Retinal pigment epithelial cell (primary cell): Measurements from ENCODE around the gene SFXN5.
A peak's percentile ranks its signal among the peaks of the same experiment; 100 is the strongest.

Experiments used
- DNase-seq: peaks from one replicate; pipeline ENCODE4 v3.0.0-alpha.2; 2010; ENCODE audit warnings: low read depth
- H3K4me3 ChIP-seq: 2 replicates; pipeline ENCODE4 v1.5.1; 2011; ENCODE audit warnings: mild to moderate bottlenecking, low read length, control low read depth, moderate library complexity
- TF ChIP-seq, protein P1 (sequence below): conservative IDR thresholded peaks from 2 replicates; pipeline ENCODE4 v1.5.1; 2011; ENCODE audit warnings: low read depth, low read length, control low read depth, inconsistent platforms

SFXN5 gene

DNA sequence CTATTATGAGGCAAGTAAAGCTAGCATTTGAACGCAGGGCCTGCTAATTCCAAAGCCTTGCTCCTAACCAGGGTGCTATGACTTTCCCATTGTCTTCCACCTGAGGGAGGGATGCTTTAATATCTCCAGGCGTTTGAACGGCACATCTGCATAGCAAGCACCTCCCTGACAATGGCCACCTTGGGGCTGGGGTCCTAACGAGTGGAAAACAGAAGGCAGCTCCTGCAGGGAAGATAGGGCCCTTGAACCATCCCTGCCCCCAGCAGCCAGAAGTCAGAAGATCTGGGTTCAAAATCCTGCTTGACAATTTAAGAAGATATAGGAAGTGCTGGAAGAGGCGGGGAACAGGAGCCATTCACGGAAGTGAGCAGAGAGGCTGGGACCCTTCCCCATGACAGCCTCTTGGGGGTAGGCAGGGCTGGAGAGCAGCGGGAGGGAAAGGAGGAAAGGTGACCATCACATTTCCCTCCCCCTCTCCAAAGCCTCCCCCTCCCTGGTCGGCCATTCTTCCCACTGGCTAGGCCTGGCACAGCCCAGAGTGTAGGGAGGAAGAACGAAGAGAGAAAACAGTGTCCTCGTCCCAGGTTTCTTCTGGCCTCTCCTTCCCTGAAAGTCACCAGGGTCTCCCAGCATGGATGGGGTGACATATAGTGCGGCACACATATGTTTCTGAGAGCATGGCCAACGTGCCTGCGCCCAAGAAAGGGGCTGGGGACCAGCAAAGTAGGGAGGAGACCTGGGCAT, 80.6 kb downstream of the SFXN5 start:
- no peak overlapping the region for H3K4me3 ChIP-seq
- TF ChIP-seq, protein P1, sequence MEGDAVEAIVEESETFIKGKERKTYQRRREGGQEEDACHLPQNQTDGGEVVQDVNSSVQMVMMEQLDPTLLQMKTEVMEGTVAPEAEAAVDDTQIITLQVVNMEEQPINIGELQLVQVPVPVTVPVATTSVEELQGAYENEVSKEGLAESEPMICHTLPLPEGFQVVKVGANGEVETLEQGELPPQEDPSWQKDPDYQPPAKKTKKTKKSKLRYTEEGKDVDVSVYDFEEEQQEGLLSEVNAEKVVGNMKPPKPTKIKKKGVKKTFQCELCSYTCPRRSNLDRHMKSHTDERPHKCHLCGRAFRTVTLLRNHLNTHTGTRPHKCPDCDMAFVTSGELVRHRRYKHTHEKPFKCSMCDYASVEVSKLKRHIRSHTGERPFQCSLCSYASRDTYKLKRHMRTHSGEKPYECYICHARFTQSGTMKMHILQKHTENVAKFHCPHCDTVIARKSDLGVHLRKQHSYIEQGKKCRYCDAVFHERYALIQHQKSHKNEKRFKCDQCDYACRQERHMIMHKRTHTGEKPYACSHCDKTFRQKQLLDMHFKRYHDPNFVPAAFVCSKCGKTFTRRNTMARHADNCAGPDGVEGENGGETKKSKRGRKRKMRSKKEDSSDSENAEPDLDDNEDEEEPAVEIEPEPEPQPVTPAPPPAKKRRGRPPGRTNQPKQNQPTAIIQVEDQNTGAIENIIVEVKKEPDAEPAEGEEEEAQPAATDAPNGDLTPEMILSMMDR = no peak
- no peak for DNase-seq

DNA sequence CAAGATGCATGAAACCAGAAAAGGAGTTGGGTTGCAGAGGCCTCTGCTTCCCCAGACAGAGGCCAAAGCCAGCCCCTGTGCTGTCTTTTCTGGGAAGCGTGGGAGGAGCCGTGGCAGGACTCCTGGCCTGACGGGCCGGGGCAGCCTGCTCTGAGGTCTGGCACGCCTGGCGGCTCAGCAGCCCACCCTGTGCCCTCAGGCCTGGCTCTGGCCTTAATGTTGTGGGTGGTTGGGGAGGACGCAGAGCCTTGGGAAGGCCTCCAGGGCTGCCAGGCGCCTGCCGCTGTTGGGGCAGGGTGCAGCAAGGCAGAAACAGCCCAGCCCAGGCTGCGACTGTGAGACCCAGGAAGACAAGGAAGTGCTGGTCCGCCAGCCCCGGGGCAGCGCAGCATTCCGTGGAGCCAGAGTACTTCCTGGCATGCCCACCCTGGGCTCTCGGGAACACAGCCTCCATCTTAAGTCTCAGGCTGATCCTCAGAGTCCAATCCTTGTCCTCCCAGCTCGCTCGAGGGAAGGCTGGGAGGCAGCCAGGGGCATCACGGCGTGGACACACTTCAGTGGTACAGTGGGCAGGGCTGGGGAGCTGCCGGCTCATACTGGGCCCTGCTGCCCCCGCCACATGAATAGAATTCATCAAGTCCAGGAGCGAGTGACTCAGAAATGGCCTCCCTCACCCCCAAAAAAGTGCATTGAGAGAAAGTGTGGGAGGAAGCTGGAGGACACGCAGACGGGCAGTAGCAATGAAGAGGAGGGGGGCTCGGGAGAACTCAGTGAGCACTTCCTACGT, 81.5 kb downstream of the SFXN5 start:
- TF ChIP-seq, protein P1 = no peak
- DNase-seq = no peak
- H3K4me3 ChIP-seq = no peak overlapping the region

DNA sequence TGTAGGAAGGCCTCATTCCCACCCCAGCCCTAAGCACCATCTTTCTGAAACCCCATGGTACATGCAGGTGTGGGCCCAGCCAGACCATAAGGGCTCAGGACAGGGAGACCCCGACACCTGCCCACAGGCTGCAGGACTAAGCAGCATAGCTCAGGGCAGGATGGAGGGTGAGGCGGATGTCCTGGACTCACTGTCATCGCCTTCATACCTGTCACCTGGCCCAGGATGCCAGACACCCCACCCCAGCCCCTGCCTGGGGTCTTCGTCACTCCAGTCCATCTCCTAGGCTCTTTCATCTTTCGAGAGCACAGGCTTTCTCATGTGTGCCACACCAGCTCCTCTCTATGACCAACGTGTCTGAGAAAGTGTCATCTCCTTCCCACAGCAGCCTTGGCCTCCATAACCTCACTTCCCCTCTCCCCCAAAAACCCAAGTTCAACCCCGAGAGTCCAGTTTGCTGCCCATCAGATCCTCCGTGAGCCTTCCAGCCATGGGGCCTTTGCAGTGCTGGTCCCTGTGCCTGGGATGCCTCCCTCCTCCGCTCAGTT, 82.7 kb downstream of the SFXN5 start:
- TF ChIP-seq, protein P1 = no peak
- H3K4me3 ChIP-seq = no peak overlapping the region
- no peak for DNase-seq

DNA sequence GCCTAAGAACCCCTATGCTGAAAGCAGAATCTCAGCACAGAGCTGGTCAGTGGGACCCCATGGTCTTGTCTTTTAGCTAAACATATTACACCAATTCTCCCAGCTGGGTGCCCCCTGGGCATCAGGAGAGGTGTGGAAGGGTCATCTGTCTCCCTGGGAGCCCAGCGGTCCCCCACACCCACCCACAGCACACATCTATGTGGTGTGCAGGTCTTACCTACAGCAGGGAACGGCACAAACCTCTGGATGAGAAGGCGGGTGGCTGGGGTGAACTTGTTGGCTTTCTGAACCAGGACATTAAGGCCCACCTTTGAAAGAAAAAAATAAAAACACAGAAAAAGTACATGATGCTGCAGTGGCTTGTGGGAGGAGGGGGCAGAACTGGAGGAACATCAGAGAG, 83.5 kb downstream of the SFXN5 start:
- TF ChIP-seq, protein P1 = no peak
- H3K4me3 ChIP-seq = no peak overlapping the region
- DNase-seq = no peak

DNA sequence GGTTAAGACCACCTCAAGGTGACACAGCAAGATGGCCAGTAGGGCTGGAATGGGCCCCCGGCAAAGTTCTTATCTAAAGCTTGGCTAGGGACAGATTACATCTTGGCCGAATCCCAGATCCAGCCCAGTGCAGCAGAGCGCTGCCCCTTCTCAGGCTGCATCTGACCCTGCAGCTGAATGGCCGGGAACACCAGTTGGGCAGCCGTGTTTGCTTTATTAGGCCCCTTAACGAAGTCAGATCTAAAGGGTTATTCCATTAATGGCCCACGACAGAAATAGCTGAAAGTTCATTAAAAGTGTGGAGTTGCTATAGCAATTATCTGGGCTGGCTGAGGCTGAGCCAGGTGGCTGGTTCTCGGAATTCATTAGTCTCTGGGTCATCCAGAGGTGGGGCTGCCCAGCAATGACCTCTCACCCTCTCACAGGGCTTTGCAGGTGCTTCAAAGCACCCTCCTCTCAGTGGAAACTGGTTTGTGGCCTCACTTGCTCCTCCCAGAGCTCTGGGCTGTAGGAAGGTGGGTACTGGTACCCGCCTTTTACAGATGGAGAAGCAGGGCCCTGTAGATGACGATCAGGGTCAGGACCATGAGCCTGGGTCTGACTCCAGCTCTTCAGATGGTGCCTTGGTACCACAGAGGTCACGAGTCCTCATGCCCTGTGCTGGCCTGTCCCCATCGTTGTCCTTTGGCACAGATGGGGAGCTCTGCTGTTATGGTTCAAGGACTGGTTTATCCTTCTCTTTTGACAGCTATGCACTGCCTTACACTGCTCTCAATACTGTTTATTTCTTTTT, 85.4 kb downstream of the SFXN5 start:
- TF ChIP-seq, protein P1 = no peak
- H3K4me3 ChIP-seq = no peak overlapping the region
- DNase-seq = peak; percentile 30

DNA sequence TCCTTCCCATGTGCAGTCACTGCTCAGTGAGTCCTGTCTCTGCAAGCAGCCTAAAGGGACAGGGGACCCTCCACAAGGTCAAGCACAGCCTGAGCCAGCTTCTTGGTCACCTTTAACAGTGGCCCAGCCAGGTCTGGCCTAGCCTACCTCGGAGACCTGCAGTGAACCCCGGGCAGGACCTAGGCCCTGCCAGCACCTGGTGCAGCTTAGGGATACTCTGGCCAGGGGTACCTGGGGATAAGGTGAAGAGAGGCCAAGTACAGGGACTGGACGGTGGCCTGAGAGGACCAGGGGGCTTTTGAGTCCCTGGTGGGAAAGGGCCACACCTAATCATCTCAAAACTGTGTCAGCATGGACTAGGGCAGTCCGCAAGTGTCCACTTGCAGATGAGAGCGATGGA, 86.4 kb downstream of the SFXN5 start:
- no peak overlapping the region for H3K4me3 ChIP-seq
- TF ChIP-seq, protein P1 = no peak
- DNase-seq = no peak
